ENCODE measurements around the gene SAT1. TPM values are rescaled to one million over a fixed set of nuclear protein-coding genes. Genes with fewer than 3 reads are reported as not detected.
A peak's percentile ranks its signal among the peaks of the same experiment; 100 is the strongest.

The SAT1 gene
- total RNA-seq, 1 donor from 2014 or later = 88.9 TPM

GRCh38 chrX:23752740-23753415 is 30.1 kb upstream of the SAT1 start:
- peaks cover 3% of the 10 kb centered on the region for H3K4me1 Mint-ChIP-seq
- DNase-seq = no peak
- H3K4me3 Mint-ChIP-seq = no peak overlapping the region
- ChIA-PET POLR2A (interaction anchor here (0.5 to 0.7 kb wide), 2 partner anchors 11 to 23 kb away, joined by 3 to 5 read pairs; no protein-coding TSS in a partner anchor), CTCF (interaction anchor here (1.1 kb wide), 2 partner anchors 149 kb away, joined by 4 to 5 read pairs; no protein-coding TSS in a partner anchor)
- H3K9me3 Mint-ChIP-seq = no peaks in the 10 kb centered on the region
- TF ChIP-seq CTCF (IDR thresholded peaks at IDR 0.05) = no peak
- no peak overlapping the region for H3K27ac Mint-ChIP-seq
- ATAC-seq (ENCODE audit: low read depth) = no peak
- H3K36me3 Mint-ChIP-seq (ENCODE audit: low read depth) = no peaks in the 10 kb centered on the region
- intact Hi-C loops (cut with micrococcal nuclease) = no loop called here
- H3K27me3 Mint-ChIP-seq = no peaks in the 10 kb centered on the region

- DNase-seq (no peak), ATAC-seq (ENCODE audit: low read depth) (no peak)
- TF ChIP-seq CTCF (IDR thresholded peaks at IDR 0.05) = no peak
- Mint-ChIP-seq H3K27ac (no peak overlapping the region), H3K4me1 (peaks cover 3% of the 10 kb centered on the region), H3K36me3 (ENCODE audit: low read depth) (no peaks in the 10 kb centered on the region), H3K27me3 (no peaks in the 10 kb centered on the region), H3K9me3 (no peaks in the 10 kb centered on the region), H3K4me3 (no peak overlapping the region)
- CTCF ChIA-PET = interaction anchor here (1.0 to 1.8 kb wide), 2 partner anchors 29 to 147 kb away, joined by 3 to 10 read pairs; partner anchors contain the start of gene SAT1
- POLR2A ChIA-PET = interaction anchor here (0.6 kb wide), 1 partner anchor 299 kb away, joined by 5 read pairs; no protein-coding TSS in a partner anchor
- intact Hi-C loops (cut with micrococcal nuclease) = no loop called here
These were observed 28.3 kb upstream of the SAT1 start for GRCh38 chrX:23754664-23755063.

GRCh38 chrX:23756165-23756564 is 26.8 kb upstream of the SAT1 start:
- TF ChIP-seq CTCF (IDR thresholded peaks at IDR 0.05) = peak; percentile 26
- ChIA-PET CTCF (interaction anchor here (1.1 to 1.9 kb wide), 3 partner anchors 52 to 146 kb away, joined by 3 to 19 read pairs (median 10); no protein-coding TSS in a partner anchor), POLR2A (no interaction called here)
- ATAC-seq (ENCODE audit: low read depth) = peak; percentile 64
- intact Hi-C loops (cut with micrococcal nuclease) = loop anchor here (1.0 to 2.0 kb wide), 5 partner anchors 13 to 146 kb away; partner anchors contain the start of gene ACOT9
- Mint-ChIP-seq H3K27me3 (no peaks in the 10 kb centered on the region), H3K9me3 (no peaks in the 10 kb centered on the region), H3K27ac (peak overlapping the region; percentile 35), H3K36me3 (ENCODE audit: low read depth) (no peaks in the 10 kb centered on the region), H3K4me1 (peaks cover 3% of the 10 kb centered on the region), H3K4me3 (no peak overlapping the region)
- peak; percentile 18 for DNase-seq

- Mint-ChIP-seq H3K27ac (no peak overlapping the region), H3K9me3 (no peaks in the 10 kb centered on the region), H3K4me1 (peaks cover 3% of the 10 kb centered on the region), H3K27me3 (no peaks in the 10 kb centered on the region), H3K4me3 (no peak overlapping the region), H3K36me3 (ENCODE audit: low read depth) (no peaks in the 10 kb centered on the region)
- ChIA-PET POLR2A (no interaction called here), CTCF (interaction anchor here (0.7 to 1.4 kb wide), 2 partner anchors 16 to 142 kb away, joined by 3 read pairs; no protein-coding TSS in a partner anchor)
- ATAC-seq (ENCODE audit: low read depth) (no peak), DNase-seq (no peak)
- TF ChIP-seq CTCF (IDR thresholded peaks at IDR 0.05) = no peak
- intact Hi-C loops (cut with micrococcal nuclease) = no loop called here
These were observed 23.2 kb upstream of the SAT1 start for GRCh38 chrX:23759821-23760220.

- no peak for TF ChIP-seq CTCF (IDR thresholded peaks at IDR 0.05)
- CTCF ChIA-PET = interaction anchor here (1.5 kb wide), 1 partner anchor 137 kb away, joined by 5 read pairs; no protein-coding TSS in a partner anchor
- no peak for ATAC-seq (ENCODE audit: low read depth)
- intact Hi-C loops (cut with micrococcal nuclease) = no loop called here
- H3K9me3 Mint-ChIP-seq = no peaks in the 10 kb centered on the region
- POLR2A ChIA-PET = no interaction called here
- no peak overlapping the region for H3K4me3 Mint-ChIP-seq
- H3K36me3 Mint-ChIP-seq (ENCODE audit: low read depth) = no peaks in the 10 kb centered on the region
- no peaks in the 10 kb centered on the region for H3K4me1 Mint-ChIP-seq
- no peak for DNase-seq
- no peak overlapping the region for H3K27ac Mint-ChIP-seq
- no peaks in the 10 kb centered on the region for H3K27me3 Mint-ChIP-seq
These were observed 18.6 kb upstream of the SAT1 start for GRCh38 chrX:23764188-23764984.

Data from activated B cell treated with CpG ODN at 0.5 μM for 24 hours (primary cell).